Non-pigmented ciliary epithelial cell (primary cell): ENCODE results near the gene FOXE1.

Experiments used
- DNase-seq: peaks from one replicate; pipeline ENCODE4 v3.0.0-alpha.2; 2010; ENCODE audit warnings: low read depth

FOXE1 gene

DNA sequence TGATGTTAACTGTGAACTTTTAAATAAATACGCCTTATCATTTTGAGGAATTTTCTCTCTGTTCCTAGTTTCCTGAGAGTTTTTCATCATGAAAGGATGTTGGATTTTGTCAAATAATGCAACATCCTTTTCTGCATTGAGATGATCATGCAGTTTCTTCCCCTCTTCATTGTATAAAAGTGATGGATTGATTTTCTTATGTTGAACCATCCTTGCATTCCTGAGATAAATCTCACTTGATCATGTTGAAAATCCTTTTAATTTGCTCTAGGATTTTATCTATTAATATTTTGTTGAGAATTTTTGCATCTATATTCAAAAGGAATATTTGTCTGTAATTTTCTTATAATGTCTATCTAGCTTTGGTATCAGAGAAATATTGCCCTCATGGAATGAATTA lies 13.3 kb downstream of the FOXE1 start:
- no peak for DNase-seq

DNA sequence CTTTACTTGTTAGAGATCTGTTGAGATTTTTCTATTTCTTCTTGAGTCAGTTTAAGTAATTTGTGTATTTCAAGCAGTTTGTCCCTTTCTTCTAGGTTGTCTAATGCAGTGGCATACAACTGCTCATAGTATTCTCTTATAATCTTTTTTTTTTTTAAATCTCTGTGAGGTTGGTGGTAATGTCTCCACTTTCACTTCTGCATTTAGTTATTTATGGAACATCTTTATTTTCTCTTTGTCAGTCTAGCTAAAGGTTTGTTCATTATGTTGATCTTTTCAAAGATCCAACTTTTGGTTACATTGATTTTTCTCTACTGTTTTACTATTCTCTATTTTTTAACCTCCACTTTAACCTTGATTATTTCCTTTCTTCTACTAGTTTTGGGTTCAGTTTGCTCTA lies 13.8 kb downstream of the FOXE1 start:
- DNase-seq: no peak

DNA sequence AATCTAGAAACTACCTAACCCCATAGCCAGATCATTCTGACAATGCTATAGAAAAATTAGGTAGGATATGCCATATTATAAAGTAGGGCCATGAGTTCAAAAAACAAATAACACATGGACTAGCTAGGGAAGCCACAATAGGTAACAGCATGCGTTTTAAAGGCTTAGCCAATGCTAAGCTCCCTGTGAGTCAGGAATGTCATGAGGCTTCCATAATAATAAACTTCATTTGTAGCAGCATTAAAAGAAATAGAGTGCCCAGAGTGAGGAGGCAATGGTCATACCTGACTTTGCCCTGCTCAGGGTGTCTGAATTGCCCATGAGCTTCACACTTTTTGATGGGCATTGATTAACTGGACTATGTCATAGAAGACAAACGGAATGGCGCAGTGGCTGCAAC lies 15.8 kb downstream of the FOXE1 start:
- DNase-seq: no peak

DNA sequence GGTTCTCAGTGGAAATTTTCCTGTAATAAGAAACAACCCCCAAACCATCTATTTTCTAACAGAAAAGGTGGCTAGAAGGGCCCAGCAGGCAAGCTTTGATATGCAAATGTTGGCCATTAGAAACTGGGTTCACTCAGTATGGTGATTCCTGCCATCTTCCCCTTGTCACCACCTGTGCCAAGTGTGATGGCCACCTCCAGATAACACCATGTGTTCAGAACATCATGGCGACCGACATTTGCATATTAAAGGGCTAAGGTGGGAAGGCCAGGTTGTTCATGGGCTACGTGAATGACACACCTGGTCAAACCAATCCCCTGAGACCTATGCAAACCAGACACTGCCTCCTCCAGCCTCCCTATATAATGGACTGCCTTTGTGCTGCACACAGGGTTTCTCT lies 20.4 kb downstream of the FOXE1 start:
- no peak for DNase-seq

DNA sequence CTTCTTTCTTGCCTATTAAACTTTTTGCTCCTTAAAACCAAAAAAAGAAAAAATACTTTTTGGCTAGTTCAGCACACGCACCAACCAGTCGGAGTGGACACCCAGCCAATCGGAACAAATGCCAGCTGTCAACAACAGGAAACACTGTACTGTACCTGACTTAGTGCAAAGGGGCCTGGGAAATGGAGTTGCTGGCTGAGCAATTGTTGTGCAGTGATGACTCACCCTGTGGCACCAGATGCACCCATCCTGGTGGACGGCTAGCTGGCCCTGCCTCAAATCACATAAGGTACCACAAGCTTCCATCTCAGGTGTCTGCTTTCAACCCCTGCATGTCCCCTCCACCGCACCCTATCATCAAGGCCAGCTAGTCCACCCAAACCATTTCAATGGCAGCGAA lies 20.9 kb downstream of the FOXE1 start:
- no peak for DNase-seq

DNA sequence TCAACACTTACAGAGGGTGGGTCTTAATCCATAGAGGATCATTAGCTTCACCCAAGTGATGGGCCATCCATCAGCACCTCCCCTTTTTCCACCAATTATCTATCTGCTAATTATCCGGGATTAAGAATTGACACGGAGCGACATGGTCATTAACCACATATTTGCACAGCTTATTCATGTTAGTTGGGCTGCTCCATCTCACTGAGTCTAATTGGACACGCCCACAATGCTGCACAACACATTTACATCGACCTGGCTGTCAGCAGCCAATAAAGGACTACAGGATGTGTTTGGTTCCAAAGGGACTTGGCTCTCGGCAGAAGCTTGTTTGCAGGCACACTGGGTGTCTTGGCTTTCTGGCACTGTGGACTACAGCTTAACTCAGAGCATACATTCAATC lies 21.6 kb downstream of the FOXE1 start:
- no peak for DNase-seq

DNA sequence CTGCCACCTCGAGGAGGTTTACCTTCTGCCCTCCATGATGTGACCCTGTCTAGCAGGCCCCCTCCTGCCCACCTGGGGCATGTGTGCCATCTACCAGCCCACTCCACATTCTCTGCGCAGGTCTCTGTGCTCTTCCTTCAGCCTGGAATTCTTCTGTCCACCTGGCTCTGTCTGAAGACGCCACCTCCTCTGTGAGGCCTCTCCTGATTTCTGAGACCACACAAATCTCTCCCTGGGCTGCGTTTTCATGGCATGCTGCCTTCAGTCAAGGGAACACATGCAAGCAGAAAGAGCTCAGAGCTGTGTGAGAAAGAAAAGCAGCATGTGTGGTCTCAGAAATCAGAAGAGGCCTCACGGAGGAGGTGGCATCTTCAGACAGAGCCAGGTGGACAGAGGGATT lies 22.1 kb downstream of the FOXE1 start:
- DNase-seq: no peak

DNA sequence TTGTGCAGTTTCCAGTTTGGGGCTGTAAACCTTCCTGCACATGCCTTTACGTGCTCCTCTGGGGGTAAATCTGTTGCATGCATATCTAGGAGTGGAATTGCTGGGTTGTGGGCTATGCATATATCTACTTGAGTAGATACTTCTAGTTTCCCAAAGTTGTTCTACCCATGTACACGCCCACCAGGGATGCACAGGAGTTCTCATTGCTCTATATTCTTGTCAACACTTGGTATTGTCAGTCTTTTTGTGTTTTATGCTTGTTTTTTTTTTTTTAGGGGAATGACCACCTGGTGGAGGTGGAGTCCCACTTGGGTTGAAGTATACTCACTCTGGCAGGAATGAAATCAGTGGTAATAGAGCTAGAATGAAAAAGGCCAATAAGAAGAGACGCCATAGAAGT lies 23.0 kb downstream of the FOXE1 start:
- no peak for DNase-seq

DNA sequence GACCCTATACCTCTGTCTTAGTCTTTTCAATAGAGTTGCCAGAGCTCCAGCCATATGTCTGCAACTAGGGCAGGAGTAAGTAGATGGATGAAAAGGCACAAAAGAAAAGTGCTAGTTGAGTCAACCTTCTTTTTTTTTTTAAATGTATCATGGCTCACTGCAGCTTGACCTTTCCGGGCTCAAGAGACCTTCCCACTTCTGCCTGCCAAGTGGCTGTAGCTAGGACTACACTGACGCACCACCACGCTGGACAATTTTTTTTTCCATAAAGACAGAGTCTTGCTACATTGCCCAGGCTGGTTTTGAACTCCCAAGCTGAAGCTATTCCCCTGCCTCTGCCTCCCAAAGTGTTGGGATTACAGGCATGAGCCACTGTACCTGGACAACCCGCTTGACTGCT lies 27.3 kb downstream of the FOXE1 start:
- DNase-seq: no peak

DNA sequence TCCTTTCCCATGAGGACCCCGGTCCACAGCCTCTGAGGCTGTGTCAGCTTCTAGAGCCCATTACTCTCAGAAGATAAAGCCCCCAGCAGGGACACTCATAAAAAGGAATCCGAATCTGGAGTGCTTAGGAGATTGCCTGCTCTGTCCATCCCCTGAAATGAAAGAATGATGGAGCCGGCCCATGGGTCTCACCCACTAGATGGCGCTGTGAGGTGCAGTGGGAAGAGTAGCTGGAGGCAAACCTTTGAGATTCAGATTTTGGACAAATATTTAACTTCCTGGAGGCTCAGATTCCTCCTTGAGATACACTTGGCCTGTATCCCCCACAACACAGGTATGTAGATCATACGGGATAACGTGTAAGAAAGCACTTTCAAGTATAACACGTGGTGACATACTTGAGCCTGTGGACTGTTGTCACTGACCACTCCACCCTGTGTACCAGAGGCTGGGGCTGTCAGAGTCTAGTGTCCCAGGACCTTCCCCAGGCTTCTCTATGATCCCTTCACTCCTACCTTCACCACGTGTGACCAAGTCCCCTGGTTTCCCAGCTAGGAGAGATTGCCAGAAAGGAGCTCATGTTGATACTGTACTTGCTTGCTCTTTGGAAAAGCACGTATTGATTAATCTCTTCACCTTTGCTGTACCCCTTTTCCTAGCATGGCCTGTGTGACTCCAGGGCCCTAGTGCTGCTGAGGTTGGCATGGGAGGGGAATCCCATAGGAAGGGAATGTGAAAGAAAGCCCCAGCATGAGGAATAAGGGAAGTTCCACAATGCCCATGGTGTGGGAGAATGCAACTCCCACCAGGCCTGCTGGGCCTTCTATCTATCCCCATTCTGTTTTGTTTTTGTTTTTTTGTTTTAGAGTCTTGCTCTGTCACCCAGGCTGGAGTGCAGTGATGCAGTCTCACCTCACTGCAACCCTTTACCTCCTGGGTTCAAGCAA lies 37.2 kb downstream of the FOXE1 start:
- no peak for DNase-seq

DNA sequence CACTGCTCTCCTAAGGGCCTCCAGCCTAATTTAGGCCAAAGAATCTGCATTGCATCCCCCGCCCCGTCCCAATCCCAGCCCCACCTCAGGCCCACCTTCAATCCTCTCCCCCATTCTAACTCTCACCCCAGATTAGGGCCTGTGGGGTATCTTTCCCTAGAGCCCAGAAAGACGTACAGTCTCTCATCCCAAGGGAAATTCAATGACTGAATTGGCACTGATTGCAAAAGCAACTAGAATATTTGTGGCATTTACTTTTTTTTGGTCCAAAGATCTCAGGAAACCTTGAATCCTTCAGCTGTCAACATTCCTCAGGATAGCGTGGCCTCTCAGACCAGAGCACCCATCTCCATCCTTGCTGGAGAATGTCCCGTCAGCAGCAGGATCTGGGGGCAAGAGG lies 38.7 kb downstream of the FOXE1 start:
- no peak for DNase-seq

DNA sequence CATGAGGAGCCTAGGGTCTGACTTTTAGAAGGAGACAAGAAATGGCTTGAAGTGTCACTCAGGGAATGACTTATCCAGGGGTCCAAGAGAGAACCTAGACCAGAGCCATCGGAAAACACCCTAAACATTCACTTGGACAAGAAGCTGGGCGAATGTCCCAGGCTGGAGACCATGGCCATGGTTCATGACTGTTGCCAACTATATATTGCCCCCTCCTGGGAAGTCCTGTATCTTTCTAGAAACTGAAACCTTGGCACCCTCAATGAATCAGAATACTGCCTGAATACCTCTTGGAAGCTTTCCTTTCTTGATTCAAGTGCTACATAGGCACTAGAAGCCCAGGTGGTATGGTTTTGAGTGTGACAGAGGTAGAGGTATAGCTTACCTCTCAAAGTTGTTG lies 39.4 kb downstream of the FOXE1 start:
- no peak for DNase-seq

DNA sequence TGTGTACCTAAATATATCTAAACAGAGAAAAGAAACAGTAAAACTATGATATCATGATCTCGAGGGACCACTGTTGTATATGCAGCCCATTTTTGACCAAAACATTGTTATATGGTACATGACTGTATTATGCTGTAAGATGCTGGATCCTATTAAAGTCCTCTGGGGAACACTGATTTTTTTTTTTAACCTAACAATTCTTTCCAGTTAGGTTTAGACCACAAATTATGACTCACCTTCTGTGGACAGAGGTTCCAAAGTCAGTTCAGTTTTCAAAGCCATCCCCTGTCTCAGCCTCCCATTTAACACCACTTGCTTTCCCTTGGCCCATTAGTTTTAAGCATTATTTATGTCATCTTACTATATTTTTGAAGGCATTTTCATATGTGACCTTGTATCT lies 42.2 kb downstream of the FOXE1 start:
- DNase-seq: no peak

DNA sequence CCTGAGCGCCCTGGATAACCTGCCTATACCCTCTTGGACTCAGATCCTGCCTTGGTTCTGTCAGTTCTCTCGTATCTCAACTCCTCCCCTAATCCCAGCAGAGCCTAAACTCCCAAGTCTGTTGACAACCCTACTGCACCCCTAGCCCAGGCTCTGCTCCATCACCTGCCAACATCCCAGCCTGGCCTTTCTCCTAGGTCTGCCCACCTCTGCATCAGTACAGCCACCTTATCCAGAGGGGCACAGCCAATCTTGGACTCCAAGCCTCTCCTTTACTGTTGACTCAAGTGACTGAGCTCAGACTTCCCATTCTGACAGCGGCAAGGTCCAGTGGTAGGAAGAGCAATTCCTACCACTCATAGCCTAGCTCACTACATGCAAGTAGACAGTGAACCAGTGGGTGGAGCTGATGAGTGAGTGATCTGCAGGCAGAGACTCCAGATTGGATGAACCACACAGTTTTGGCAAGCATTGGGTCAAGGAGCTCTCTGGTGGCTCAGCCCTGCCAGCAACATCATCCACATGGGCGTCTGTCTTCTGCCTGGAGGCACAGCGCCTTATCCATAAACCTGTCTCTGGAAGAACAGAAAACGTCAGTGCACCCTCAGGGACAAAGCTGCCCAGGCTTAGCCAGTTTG lies 42.8 kb downstream of the FOXE1 start:
- DNase-seq: no peak

DNA sequence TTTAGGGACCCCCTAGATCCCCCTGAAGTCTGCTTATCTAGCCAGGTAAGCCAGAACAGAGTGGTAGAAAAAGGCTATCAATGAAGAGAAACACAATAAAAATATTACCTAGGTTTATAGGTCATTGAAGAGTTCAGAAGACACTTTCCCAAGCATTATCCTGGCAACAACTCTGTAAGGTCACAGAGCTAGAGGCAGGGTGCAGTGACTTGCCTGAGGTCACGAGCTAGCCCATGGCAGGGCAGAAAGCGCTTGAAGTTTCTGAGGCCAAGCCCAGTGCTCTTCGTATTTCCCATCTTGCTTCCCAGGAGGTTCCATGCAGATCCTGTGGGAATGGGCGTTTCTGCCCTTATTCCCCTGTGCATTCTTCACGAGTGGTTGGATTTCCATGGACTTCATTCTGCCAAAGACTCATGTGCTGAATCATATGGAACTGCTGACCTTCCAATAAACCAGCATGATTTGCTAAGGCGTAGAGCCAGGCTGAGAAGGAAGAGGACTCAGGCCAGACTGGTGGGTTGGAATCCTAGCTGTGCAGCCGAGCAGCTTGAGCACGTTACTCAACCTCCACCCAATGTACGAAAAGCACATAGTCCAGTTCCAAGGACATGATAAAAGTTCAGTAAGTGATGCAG lies 47.2 kb downstream of the FOXE1 start:
- no peak for DNase-seq

DNA sequence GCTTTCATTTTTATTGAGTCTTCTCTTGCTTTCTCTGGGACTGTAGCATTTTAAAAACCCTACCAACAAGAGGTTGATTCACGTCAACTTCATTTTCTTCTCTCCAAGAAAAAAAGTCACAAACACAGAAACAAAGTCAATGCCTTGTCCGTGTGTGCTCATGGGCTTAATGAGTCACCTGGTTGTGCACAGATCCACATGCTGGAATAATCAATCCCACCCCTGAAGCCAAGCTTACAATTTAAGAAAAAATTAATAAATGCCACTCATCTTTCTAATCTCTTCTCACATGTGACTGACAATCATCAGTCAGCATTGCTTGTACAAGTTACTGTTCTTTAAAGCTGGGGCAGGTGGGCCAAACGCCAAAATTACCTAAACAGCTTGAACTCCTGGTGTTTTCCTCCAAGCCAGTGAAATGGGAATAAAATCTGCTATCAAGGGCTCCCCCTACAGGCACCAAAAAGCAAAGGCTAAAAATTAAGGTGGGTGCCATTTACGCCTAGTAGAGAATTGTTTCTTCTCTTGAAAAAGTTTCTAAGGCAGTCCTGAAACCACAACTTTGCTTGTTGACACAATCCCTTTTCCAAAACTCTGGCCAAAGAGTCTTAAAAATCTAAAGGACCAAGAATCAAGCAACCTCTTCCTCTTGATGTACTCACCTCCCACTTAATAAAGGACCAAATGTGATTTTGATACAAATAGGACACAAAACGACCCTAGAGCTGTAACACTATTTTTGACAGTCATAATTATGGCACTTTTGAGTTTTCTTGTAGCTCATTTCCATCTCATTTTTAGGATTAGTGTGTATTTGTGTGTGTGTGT lies 47.9 kb downstream of the FOXE1 start:
- no peak for DNase-seq

DNA sequence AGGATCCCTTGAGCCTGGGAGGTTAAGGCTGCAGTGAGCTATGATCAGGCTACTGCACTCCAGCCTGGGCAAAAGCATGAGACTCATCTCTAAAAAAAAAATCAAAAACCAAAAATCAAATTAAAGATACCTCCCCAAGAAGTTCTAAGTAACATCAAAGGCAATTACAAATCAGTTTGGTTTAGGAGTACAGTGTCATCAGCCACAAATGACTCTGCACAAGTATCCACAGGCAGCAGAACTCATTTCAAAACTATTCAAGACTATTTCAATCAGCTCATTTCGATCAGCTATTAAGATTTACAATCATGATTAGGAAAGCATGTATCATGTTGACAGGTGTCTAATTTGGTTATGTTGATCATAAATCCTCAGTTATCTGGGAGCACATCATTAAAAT lies 50.2 kb downstream of the FOXE1 start:
- DNase-seq: no peak

DNA sequence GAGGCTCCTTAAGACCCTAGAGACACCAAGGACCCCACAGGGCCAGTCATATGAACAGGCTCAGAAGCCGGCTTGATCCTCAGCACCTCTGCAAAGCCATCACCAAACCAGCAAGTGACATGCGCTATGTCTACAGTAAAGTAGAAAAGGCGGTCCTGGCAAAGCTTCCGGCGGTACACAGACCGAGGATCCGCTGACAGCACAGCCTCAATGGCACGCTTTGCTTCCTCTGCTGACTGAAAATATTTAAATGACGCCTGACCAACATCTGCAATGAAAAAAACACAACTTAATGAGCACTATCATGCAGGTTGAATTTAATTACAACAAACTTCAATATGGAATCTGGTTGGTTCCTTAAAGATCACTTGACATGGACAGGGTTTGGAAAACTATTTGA lies 51.7 kb downstream of the FOXE1 start:
- no peak for DNase-seq

DNA sequence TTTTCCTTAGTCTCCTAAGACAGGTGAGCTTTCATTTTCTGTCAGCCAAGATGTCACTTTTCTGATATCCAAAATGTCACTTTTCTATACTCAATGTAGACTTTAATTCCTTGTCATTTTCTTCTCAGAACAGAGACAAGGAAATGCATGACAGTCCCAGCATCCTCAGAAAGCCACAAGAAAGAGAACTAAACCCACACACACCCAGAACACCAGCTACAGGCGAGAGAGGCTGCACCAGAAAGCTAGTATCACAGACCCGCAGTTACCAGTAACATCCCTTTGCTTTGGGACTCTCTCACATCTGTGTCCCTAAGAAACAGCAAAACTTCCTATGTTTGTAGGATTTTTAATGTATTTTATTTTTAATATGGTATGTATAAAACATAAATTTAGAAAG lies 52.2 kb downstream of the FOXE1 start:
- no peak for DNase-seq
